NT2/D1 (cell line): Measurements from ENCODE around the gene MALL.
"Not testable (repeated sequence)": the region's sequence is repeated elsewhere in the genome, so short reads cannot be mapped to it uniquely, and the experiment has no call there.

Experiments used
- DNase-seq: peaks from one replicate; pipeline ENCODE4 v3.0.0-alpha.2; 2011; ENCODE audit warnings: low read depth, low spot score
- H3K27me3 ChIP-seq: 2 replicates; pipeline ENCODE4 v1.6.0; 2011; ENCODE audit warnings: mild to moderate bottlenecking; ENCODE audit not compliant: insufficient read length, insufficient read depth
- H3K36me3 ChIP-seq: 2 replicates; pipeline ENCODE4 v1.6.1; 2011; ENCODE audit warnings: mild to moderate bottlenecking, low read length, mixed read lengths; ENCODE audit not compliant: insufficient read depth, insufficient read length
- H3K4me1 ChIP-seq: 2 replicates; pipeline ENCODE4 v1.5.1; 2011; ENCODE audit not compliant: insufficient read depth, insufficient read length
- H3K4me3 ChIP-seq: 2 replicates; pipeline ENCODE4 v1.5.1; 2011; ENCODE audit warnings: low read depth; ENCODE audit not compliant: insufficient read length
- H3K9ac ChIP-seq: 2 replicates; pipeline ENCODE4 v1.6.0; 2011; ENCODE audit warnings: low read depth; ENCODE audit not compliant: insufficient read length
- H3K9me3 ChIP-seq: 2 replicates; pipeline ENCODE4 v1.5.1; 2011; ENCODE audit warnings: mild to moderate bottlenecking, low read length; ENCODE audit not compliant: insufficient read depth
- SUZ12 ChIP-seq: IDR thresholded peaks from 2 replicates; pipeline ENCODE4 v1.6.1; 2011; ENCODE audit not compliant: insufficient read length, insufficient read depth; ENCODE audit errors: extremely low read depth
- YY1 ChIP-seq: IDR thresholded peaks from 2 replicates; pipeline ENCODE4 v1.6.1; 2011; ENCODE audit not compliant: insufficient read length, insufficient read depth
- ZNF274 ChIP-seq: IDR thresholded peaks from 2 replicates; pipeline ENCODE4 v1.6.1; 2011; ENCODE audit warnings: mild to moderate bottlenecking, low read depth, low read length

MALL gene

DNA sequence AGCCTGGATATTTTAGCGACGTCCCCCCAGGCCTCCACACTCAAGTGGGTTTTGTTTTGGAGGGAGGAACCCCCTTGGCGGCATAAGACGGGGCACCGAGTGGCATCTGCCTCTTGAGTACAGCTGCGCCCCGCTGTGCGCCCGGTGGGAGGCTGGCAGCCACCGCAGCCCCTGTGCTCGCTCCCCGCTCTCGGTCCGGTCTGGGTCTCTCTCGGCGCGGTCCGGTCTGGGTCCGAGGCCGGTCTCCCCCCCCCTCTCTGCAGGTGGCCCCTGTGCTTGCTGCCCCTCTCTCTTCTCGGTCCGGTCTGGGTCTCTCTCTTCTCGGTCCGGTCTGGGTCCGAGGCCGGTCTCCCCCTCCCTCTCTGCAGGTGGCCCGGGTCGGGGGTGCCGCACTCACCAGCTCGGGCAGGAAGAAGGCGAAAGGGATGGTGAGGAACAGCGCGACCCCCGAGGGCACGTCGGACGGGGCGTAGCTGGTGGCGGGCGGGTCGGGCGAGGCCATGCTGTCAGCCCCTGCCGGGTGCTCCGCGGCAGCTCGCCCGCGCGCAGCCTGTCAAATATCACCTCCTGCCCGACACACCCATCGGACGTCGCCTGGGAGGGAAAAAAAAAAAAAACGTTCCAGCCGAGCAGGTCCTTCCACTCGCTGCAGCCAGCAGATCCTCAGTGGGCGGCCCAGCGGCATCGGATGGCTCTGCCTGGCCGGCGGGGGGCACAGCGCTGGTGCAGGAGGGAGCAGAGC lies at the start of gene MALL:
Gene MALL (minus strand): TSS at position 532 of the 742 bp plus-strand sequence. CDS start 30 bp downstream, at position 502.
- Histone ChIP-seq H3K27me3 (peaks cover 43% of the 10 kb centered on the region), H3K9ac (peak within 1 kb of the TSS; percentile 63), H3K36me3 (no peaks in the 10 kb centered on the region), H3K4me1 (peaks cover 8% of the 10 kb centered on the region), H3K4me3 (peak within 1 kb of the TSS; percentile 46), H3K9me3 (no peaks in the 10 kb centered on the region)
- TF ChIP-seq YY1 (no peak), SUZ12 (peak; percentile 47), ZNF274 (no peak)
- DNase-seq = no peak

DNA sequence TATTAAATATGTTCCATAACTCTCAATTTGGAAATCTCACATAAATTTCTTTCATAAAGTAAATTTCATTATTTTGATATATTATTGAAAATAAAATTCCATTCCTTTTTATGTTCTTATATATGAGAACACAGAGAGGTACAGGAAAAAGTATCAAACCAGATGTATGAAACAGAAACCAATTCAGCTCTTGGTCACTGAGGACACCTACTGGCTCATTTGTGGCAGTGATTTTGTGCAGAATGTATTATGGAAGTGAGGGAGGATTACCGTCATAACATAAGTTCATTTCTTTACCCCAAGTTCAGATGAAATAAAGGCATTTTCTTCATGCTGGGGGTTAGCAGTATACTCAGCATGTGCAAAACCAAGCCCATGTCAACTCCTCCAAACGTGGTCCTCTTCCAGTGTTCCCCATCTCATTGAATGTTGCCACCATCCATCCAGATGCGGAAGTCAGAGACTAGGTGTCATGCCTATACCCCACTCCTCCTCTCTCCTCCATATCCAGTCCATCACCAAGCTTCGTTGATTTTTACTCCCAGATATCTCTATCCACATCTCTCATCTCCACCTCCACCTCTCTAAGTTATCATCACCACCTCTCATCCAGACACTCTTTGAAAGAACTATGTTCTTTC lies 41.7 kb upstream of the MALL start:
- Histone ChIP-seq H3K27me3 (no peaks in the 10 kb centered on the region), H3K4me3 (no peak overlapping the region), H3K9ac (no peak overlapping the region), H3K9me3 (peaks cover 19% of the 10 kb centered on the region; the same call in 1 of the 2 replicates), H3K36me3 (no peaks in the 10 kb centered on the region), H3K4me1 (no peaks in the 10 kb centered on the region)
- peak; percentile 25 for DNase-seq
- TF ChIP-seq YY1 = no peak
- no peak for TF ChIP-seq SUZ12

DNA sequence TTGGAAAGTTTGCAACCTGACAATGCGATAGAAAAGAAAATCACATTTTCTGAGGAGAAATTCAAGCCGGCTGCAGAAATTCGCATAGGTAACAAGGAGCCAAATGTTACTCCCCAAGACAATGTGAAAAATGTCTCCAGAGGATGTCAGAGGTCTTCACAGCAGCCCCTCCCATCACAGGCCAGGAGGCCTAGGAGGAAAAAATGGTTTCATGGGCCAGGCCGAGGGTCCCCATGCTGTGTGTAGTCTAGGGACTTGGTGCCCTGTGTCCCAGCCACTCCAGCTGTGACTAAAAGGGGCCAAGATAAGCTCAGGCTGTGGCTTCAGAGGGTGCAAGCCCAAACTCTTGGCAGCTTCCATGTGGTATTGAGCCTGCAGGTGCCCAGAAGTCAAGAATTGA lies 39.2 kb upstream of the MALL start:
- H3K4me3 ChIP-seq, DNase-seq, H3K36me3 ChIP-seq, H3K4me1 ChIP-seq, H3K27me3 ChIP-seq, H3K9ac ChIP-seq: not testable (repeated sequence)
- H3K9me3 ChIP-seq = peaks cover 19% of the 10 kb centered on the region; the same call in 1 of the 2 replicates

- not testable (repeated sequence) for DNase-seq, H3K36me3 ChIP-seq, H3K9ac ChIP-seq, H3K4me3 ChIP-seq, H3K27me3 ChIP-seq, H3K4me1 ChIP-seq
- peaks cover 19% of the 10 kb centered on the region; the same call in 1 of the 2 replicates for H3K9me3 ChIP-seq
These were observed 38.6 kb upstream of the MALL start for GRCh38 chr2:110154188-110154587.

- no peak for TF ChIP-seq ZNF274
- TF ChIP-seq SUZ12 = no peak
- no peak for TF ChIP-seq YY1
- peaks cover 23% of the 10 kb centered on the region; the same call in 1 of the 2 replicates for H3K9me3 ChIP-seq
- H3K9ac ChIP-seq = no peak overlapping the region
- no peak for DNase-seq
- no peaks in the 10 kb centered on the region for H3K4me1 ChIP-seq
- no peaks in the 10 kb centered on the region for H3K36me3 ChIP-seq
- H3K4me3 ChIP-seq = no peak overlapping the region
- no peaks in the 10 kb centered on the region for H3K27me3 ChIP-seq
These were observed 37.8 kb upstream of the MALL start for GRCh38 chr2:110153416-110153815.

DNA sequence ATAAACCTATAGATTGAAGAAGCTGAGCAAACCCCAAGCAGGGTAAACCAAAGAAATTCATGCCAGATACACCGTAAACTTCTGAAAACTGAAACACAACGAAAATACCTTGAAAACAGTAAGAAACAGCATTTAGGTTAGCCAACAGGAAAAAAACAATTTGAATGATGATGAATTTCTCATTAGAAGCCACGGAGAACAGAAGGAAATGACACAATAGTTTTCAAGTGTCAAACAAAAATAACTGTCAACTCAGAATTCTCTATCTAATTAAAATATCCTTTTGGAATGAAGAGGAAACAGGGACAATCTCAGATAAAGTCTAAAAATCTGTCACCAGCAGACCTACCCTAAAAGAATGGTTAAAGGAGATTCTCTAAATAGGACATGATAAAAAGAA lies 37.3 kb upstream of the MALL start:
- H3K36me3 ChIP-seq = no peaks in the 10 kb centered on the region
- DNase-seq = no peak
- H3K4me1 ChIP-seq = no peaks in the 10 kb centered on the region
- H3K27me3 ChIP-seq = no peaks in the 10 kb centered on the region
- TF ChIP-seq ZNF274 = no peak
- TF ChIP-seq SUZ12 = no peak
- TF ChIP-seq YY1 = no peak
- H3K9ac ChIP-seq = no peak overlapping the region
- peaks cover 28% of the 10 kb centered on the region for H3K9me3 ChIP-seq
- H3K4me3 ChIP-seq = no peak overlapping the region

DNA sequence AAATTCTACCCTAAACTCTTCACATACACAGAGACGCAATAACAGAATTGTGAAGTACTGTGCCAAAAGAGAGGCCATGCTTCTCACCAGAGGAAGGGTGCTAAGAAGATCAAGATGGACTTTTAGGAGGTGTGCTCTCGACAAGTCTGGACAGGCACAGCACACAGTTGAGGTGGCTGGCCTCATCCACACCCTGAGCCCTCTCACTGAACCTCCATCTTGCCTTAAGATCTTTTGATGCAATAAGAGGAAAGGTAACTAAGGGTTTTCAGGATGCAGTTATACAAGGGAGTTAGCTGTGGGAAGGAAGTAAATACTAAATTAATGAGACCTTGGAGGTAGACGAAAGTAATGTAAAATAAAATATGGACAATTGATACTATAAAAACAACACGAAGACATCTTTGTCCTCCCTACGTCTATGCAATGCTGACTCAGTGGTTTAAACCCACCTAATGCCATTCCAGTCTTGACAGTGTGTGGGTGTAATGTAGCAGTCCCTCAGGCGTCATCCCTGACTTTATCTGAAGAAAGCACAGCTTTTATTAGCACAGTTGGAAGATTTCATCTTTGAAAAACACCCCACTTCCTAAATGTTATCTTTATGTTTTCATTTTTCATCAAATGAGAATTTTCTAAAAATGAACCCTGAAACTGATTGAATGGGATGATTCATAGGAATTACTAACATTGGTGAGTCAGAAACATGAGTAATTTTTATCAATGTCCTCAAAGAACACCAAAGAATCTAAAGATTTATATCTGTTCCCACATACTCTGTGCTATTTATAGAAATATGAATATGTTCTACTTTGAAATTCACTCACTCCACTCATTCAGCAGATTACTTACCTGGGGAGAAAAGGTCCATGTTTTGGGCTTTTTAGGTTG lies 34.0 kb upstream of the MALL start:
- Histone ChIP-seq H3K4me3 (no peak overlapping the region), H3K9ac (no peak overlapping the region), H3K4me1 (no peaks in the 10 kb centered on the region), H3K9me3 (peaks cover 16% of the 10 kb centered on the region), H3K27me3 (no peaks in the 10 kb centered on the region), H3K36me3 (no peaks in the 10 kb centered on the region)
- TF ChIP-seq SUZ12 = no peak
- no peak for TF ChIP-seq ZNF274
- TF ChIP-seq YY1 = no peak
- DNase-seq = no peak
